ENCODE data around the gene PIK3R2.
A peak's percentile ranks its signal among the peaks of the same experiment; 100 is the strongest.
"Not testable (repeated sequence)": the region's sequence is repeated elsewhere in the genome, so short reads cannot be mapped to it uniquely, and the experiment has no call there.

PIK3R2 gene

GRCh38 chr19:18203863-18204393 is 51.0 kb downstream of the PIK3R2 start, which contains the start of gene RAB3A:
RAB3A (minus strand) TSS chr19:18204042; CDS start chr19:18202740, 1,302 bp downstream.
- DNase-seq (ENCODE audit: low read depth, low spot score): peak; percentile 100

- no peak for DNase-seq (ENCODE audit: low read depth, low spot score)
Measured at GRCh38 chr19:18204394-18205199, 51.6 kb downstream of the PIK3R2 start.

GRCh38 chr19:18205200-18205892 is 52.4 kb downstream of the PIK3R2 start:
- no peak for DNase-seq (ENCODE audit: low read depth, low spot score)

GRCh38 chr19:18206018-18206417 is 53.1 kb downstream of the PIK3R2 start:
- DNase-seq (ENCODE audit: low read depth, low spot score): no peak

GRCh38 chr19:18208098-18208951 is 55.4 kb downstream of the PIK3R2 start:
- DNase-seq (ENCODE audit: low read depth, low spot score): no peak

- DNase-seq (ENCODE audit: low read depth, low spot score): not testable (repeated sequence)
Measured at GRCh38 chr19:18209912-18210311, 56.9 kb downstream of the PIK3R2 start.

- DNase-seq (ENCODE audit: low read depth, low spot score): no peak
Measured at GRCh38 chr19:18211683-18212082, 58.7 kb downstream of the PIK3R2 start.

- DNase-seq (ENCODE audit: low read depth, low spot score): no peak
Measured at GRCh38 chr19:18214779-18215433, 61.9 kb downstream of the PIK3R2 start.

GRCh38 chr19:18216789-18217188 is 63.8 kb downstream of the PIK3R2 start:
- no peak for DNase-seq (ENCODE audit: low read depth, low spot score)

GRCh38 chr19:18218159-18218558 is 65.2 kb downstream of the PIK3R2 start:
- DNase-seq (ENCODE audit: low read depth, low spot score): no peak

GRCh38 chr19:18218600-18218999 is 65.6 kb downstream of the PIK3R2 start:
- no peak for DNase-seq (ENCODE audit: low read depth, low spot score)
